Measurements from ENCODE around the gene GDF10.

DNA sequence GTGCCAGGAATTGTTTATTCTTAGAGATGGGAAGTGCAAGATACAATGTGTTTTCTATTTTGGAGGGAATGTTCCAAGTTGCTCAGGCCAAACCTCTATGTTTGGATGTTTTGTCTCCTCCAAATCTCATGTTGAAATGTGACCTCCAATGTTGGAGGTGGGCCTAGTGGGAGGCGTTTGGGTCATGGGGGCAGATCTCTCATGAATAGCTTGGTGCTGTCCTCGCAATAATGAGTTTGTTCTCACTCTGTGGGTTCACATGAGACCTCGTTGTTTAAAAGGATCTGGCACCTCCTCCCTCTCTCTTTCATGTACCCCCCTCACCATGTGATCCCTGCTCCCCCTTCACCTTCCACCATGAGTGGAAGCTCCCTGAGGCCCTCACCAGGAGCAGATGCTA, 8.3 kb upstream of the GDF10 start:
- TF ChIP-seq TCF12 (IDR thresholded peaks at IDR 0.05; ENCODE audit: low read depth, low read length) (no peak), SIN3A (conservative IDR thresholded peaks at IDR 0.05 in 1 of 2, IDR thresholded peaks at IDR 0.05 in 1 of 2; ENCODE audit: low read depth in 1 of 2, low read length in 2 of 2) (no peak), KDM5A (IDR thresholded peaks at IDR 0.05; ENCODE audit: low read length) (no peak), PHF8 (conservative IDR thresholded peaks at IDR 0.05; ENCODE audit: low read depth, low read length) (no peak), EZH2 (IDR thresholded peaks at IDR 0.05; ENCODE audit: low read depth, low read length, severe bottlenecking) (no peak), GTF2F1 (IDR thresholded peaks at IDR 0.05; ENCODE audit: borderline replicate concordance, low read depth, low read length) (no peak), SP2 (IDR thresholded peaks at IDR 0.05; ENCODE audit: low read length) (no peak), NANOG (IDR thresholded peaks at IDR 0.05; ENCODE audit: insufficient read depth, low read depth, low read length, poor library complexity, severe bottlenecking) (no peak), POLR2A (IDR thresholded peaks at IDR 0.05; ENCODE audit: control extremely low read depth in 1 of 2, low read depth in 2 of 2, low read length in 2 of 2) (no peak)
- TF ChIP-seq, protein P1, sequence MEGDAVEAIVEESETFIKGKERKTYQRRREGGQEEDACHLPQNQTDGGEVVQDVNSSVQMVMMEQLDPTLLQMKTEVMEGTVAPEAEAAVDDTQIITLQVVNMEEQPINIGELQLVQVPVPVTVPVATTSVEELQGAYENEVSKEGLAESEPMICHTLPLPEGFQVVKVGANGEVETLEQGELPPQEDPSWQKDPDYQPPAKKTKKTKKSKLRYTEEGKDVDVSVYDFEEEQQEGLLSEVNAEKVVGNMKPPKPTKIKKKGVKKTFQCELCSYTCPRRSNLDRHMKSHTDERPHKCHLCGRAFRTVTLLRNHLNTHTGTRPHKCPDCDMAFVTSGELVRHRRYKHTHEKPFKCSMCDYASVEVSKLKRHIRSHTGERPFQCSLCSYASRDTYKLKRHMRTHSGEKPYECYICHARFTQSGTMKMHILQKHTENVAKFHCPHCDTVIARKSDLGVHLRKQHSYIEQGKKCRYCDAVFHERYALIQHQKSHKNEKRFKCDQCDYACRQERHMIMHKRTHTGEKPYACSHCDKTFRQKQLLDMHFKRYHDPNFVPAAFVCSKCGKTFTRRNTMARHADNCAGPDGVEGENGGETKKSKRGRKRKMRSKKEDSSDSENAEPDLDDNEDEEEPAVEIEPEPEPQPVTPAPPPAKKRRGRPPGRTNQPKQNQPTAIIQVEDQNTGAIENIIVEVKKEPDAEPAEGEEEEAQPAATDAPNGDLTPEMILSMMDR (IDR thresholded peaks at IDR 0.05; ENCODE audit: control extremely low read depth in 1 of 3, insufficient read depth in 1 of 3, low read depth in 1 of 3, low read length in 3 of 3), result no peak
- TF ChIP-seq, protein P2, sequence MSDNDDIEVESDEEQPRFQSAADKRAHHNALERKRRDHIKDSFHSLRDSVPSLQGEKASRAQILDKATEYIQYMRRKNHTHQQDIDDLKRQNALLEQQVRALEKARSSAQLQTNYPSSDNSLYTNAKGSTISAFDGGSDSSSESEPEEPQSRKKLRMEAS (IDR thresholded peaks at IDR 0.05), result no peak
- TF ChIP-seq, protein P3, sequence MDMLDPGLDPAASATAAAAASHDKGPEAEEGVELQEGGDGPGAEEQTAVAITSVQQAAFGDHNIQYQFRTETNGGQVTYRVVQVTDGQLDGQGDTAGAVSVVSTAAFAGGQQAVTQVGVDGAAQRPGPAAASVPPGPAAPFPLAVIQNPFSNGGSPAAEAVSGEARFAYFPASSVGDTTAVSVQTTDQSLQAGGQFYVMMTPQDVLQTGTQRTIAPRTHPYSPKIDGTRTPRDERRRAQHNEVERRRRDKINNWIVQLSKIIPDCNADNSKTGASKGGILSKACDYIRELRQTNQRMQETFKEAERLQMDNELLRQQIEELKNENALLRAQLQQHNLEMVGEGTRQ (IDR thresholded peaks at IDR 0.05; ENCODE audit: low read length), result no peak
- TF ChIP-seq, protein P4, sequence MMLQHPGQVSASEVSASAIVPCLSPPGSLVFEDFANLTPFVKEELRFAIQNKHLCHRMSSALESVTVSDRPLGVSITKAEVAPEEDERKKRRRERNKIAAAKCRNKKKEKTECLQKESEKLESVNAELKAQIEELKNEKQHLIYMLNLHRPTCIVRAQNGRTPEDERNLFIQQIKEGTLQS (IDR thresholded peaks at IDR 0.05; ENCODE audit: insufficient read depth, low read depth, low read length), result no peak
